Stomach (tissue), 4 donors: ENCODE measurements around the gene IL20RA.

ENCODE experiments used
- EP300 ChIP-seq: sonication (generic); formaldehyde crosslinking; IDR thresholded peaks from one replicate; pipeline ENCODE4 v1.6.1; 2017; ENCODE audit warnings: antibody characterized with exemption
- POLR2AphosphoS5 ChIP-seq, 3 donors: sonication (generic); formaldehyde crosslinking; IDR thresholded peaks; one replicate each; pipeline ENCODE4 v1.6.1; 2016; ENCODE audit warnings: antibody characterized with exemption in 3 of 3
- TF ChIP-seq, protein P1 (sequence below), 7 experiments: fragments of 450-650 bp in 4 of 7; fragments of 200-600 bp in 3 of 7; sonication (generic) in 3 of 7; IDR thresholded peaks; one replicate each; pipeline ENCODE4 v1.5.1; 2016 to 2019; ENCODE audit warnings: antibody characterized with exemption in 7 of 7, control low read depth in 2 of 7, mild to moderate bottlenecking in 1 of 7

DNA sequence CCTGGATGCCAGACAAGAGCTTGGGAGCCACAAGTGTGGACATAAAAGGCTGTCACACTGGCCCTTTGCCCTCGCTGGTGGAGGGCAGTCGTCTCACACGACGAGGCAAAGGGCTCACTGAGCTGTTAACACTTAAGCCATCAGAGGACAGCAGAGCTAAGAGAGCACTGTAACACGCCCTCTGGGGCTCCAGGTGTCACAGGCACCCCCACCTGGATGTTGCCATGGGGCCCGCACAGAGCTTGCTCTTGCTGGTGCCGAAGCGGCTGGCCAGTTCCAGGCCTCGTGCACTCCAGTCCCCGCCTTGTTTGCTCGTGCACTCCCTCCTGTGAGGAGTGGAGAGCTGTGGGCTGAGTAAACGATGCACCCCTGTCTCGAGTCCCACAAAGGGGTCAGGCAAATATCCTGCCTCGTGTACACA, 85.3 kb downstream of the IL20RA start:
- TF ChIP-seq, protein P1, sequence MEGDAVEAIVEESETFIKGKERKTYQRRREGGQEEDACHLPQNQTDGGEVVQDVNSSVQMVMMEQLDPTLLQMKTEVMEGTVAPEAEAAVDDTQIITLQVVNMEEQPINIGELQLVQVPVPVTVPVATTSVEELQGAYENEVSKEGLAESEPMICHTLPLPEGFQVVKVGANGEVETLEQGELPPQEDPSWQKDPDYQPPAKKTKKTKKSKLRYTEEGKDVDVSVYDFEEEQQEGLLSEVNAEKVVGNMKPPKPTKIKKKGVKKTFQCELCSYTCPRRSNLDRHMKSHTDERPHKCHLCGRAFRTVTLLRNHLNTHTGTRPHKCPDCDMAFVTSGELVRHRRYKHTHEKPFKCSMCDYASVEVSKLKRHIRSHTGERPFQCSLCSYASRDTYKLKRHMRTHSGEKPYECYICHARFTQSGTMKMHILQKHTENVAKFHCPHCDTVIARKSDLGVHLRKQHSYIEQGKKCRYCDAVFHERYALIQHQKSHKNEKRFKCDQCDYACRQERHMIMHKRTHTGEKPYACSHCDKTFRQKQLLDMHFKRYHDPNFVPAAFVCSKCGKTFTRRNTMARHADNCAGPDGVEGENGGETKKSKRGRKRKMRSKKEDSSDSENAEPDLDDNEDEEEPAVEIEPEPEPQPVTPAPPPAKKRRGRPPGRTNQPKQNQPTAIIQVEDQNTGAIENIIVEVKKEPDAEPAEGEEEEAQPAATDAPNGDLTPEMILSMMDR (IDR thresholded peaks at IDR 0.05): no peak
- TF ChIP-seq EP300 (no peak), POLR2AphosphoS5 (IDR thresholded peaks at IDR 0.05) (no peak)
